SK-N-MC (cell line): ENCODE results near the gene TXNRD2.
A peak's percentile ranks its signal among the peaks of the same experiment; 100 is the strongest.

Experiments used
- DNase-seq: peaks from one replicate; pipeline ENCODE4 v3.0.0-alpha.2; 2011; ENCODE audit warnings: low read depth, low spot score
- H3K27ac ChIP-seq: fragments of 200-600 bp; sonication (generic); 2 replicates; pipeline ENCODE4 v1.5.1; 2016; ENCODE audit warnings: mixed run types
- H3K36me3 ChIP-seq: fragments of 200-600 bp; sonication (generic); 2 replicates; pipeline ENCODE4 v1.6.1; 2017; ENCODE audit warnings: antibody characterized with exemption, low read length, mixed read lengths; ENCODE audit not compliant: insufficient read depth
- H3K4me3 ChIP-seq: fragments of 200-600 bp; sonication (generic); 2 replicates; pipeline ENCODE4 v1.5.1; 2016
- H3K9ac ChIP-seq: fragments of 200-600 bp; sonication (generic); 2 replicates; pipeline ENCODE4 v1.8.0; 2017; ENCODE audit warnings: mixed run types, mixed read lengths; ENCODE audit not compliant: insufficient read length
- H3K9me3 ChIP-seq: fragments of 200-600 bp; sonication (generic); 2 replicates; pipeline ENCODE4 v1.6.1; 2017; ENCODE audit warnings: low read depth, mild to moderate bottlenecking, antibody characterized with exemption, low read length, moderate library complexity, mixed read lengths
- EZH2 ChIP-seq: fragments of 200-600 bp; sonication (generic); IDR thresholded peaks from one replicate; pipeline ENCODE4 v1.6.1; 2017; ENCODE audit warnings: antibody characterized with exemption
- FOXP2 ChIP-seq: optimal IDR thresholded peaks from 2 replicates; pipeline ENCODE3; 2011; ENCODE audit warnings: mild to moderate bottlenecking, moderate library complexity; ENCODE audit not compliant: insufficient read depth; ENCODE audit errors: extremely low read length, control extremely low read depth
- POLR2AphosphoS5 ChIP-seq: IDR thresholded peaks from 2 replicates; pipeline ENCODE4 v1.6.1; 2012; ENCODE audit warnings: mild to moderate bottlenecking, low read depth, low read length, borderline replicate concordance

TXNRD2 gene

GRCh38 chr22:19892257-19892879, 49.2 kb downstream of the TXNRD2 start:
- Histone ChIP-seq H3K9me3 (no peaks in the 10 kb centered on the region), H3K9ac (peak overlapping the region; percentile 23), H3K36me3 (no peaks in the 10 kb centered on the region), H3K4me3 (peak overlapping the region; percentile 31), H3K27ac (no peak overlapping the region)
- DNase-seq: no peak
- TF ChIP-seq POLR2AphosphoS5 (no peak), EZH2 (no peak), FOXP2 (no peak)

- TF ChIP-seq FOXP2 (no peak), POLR2AphosphoS5 (no peak), EZH2 (no peak)
- no peak for DNase-seq
- Histone ChIP-seq H3K9me3 (no peaks in the 10 kb centered on the region), H3K4me3 (peak overlapping the region; percentile 31), H3K36me3 (no peaks in the 10 kb centered on the region), H3K27ac (no peak overlapping the region), H3K9ac (peak overlapping the region; percentile 23)
Measured at GRCh38 chr22:19891317-19892256, 50.0 kb downstream of the TXNRD2 start.

- Histone ChIP-seq H3K9ac (no peak overlapping the region), H3K9me3 (no peaks in the 10 kb centered on the region), H3K4me3 (no peak overlapping the region), H3K27ac (no peak overlapping the region), H3K36me3 (no peaks in the 10 kb centered on the region)
- DNase-seq: no peak
- TF ChIP-seq POLR2AphosphoS5 (no peak), EZH2 (no peak), FOXP2 (no peak)
Measured at GRCh38 chr22:19890502-19891316, 50.9 kb downstream of the TXNRD2 start.

GRCh38 chr22:19889951-19890350, 51.7 kb downstream of the TXNRD2 start:
- Histone ChIP-seq H3K4me3 (no peak overlapping the region), H3K9me3 (no peaks in the 10 kb centered on the region), H3K27ac (no peak overlapping the region), H3K9ac (no peak overlapping the region), H3K36me3 (no peaks in the 10 kb centered on the region)
- DNase-seq: no peak
- TF ChIP-seq POLR2AphosphoS5: no peak
- TF ChIP-seq EZH2: no peak
- no peak for TF ChIP-seq FOXP2

- Histone ChIP-seq H3K9me3 (no peaks in the 10 kb centered on the region), H3K36me3 (no peaks in the 10 kb centered on the region), H3K9ac (no peak overlapping the region), H3K27ac (no peak overlapping the region), H3K4me3 (no peak overlapping the region)
- no peak for DNase-seq
- TF ChIP-seq POLR2AphosphoS5 (no peak), FOXP2 (no peak), EZH2 (no peak)
Measured at GRCh38 chr22:19888131-19888746, 53.4 kb downstream of the TXNRD2 start.

- H3K4me3 ChIP-seq: no peak overlapping the region
- peak overlapping the region; percentile 67 for H3K27ac ChIP-seq
- DNase-seq: no peak
- H3K9me3 ChIP-seq: no peaks in the 10 kb centered on the region
- TF ChIP-seq EZH2 (no peak), FOXP2 (no peak), POLR2AphosphoS5 (no peak)
- no peaks in the 10 kb centered on the region for H3K36me3 ChIP-seq
- H3K9ac ChIP-seq: no peak overlapping the region
Measured at GRCh38 chr22:19887256-19887985, 54.2 kb downstream of the TXNRD2 start.

GRCh38 chr22:19886605-19887255, 54.9 kb downstream of the TXNRD2 start:
- Histone ChIP-seq H3K9ac (no peak overlapping the region), H3K9me3 (no peaks in the 10 kb centered on the region), H3K4me3 (no peak overlapping the region), H3K36me3 (no peaks in the 10 kb centered on the region), H3K27ac (peak overlapping the region; percentile 67)
- TF ChIP-seq POLR2AphosphoS5: no peak
- no peak for TF ChIP-seq EZH2
- no peak for TF ChIP-seq FOXP2
- peak; percentile 28 for DNase-seq
